Stimulated activated CD4-positive, alpha-beta T cell treated with anti-CD3 and anti-CD28 coated beads, Interleukin-15, amount 100 ng/mL, for 1 hour (primary cell): ENCODE data around the gene CDC42BPB.

Source experiments
- DNase-seq, 2 donors: peaks; one replicate each; pipeline ENCODE4 v3.0.0-alpha.2; 2020; ENCODE audit warnings: low read depth in 1 of 2, low spot score in 1 of 2

Gene CDC42BPB

DNA sequence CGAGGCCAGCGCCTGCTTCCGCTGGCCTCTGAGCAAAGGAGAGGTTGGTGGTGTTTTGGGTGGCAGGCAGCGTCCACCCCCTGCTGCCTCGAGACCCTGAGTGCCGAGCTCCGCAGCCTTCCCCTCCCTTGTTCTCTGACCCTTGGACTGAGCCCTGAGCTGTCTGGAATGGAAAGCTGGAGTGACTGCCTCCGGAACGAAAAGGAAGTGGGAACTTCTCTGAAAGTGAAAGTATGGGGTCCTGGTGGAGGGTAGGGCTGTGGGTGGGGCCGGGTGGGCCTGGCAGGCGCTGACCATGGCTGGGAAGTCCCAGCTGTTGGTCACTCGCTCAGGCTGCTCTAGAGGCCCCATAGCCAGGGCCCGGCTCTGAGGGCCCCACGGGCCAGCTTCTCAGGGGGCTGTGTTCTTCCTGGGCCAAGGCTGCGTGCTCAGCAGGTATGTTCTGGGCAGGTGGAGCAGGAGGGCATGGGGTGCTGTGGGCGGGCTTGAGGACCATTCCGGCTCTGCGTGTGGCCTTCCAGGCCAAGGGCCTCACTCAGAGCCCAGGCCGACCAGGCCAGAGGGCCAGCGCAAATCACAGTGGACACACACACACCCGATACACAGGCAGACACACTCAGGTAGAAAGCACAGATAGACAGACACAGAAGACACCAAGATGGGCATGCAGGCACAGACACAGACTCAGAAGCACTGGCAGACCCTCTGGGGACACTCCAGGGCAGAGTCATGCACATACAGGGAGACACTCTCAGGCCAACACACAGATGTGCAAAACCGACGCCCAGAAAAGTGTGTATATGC lies 37.3 kb upstream of the CDC42BPB start, which contains the start of gene EXOC3L4:
Gene EXOC3L4, plus strand, starts transcription at position 320 of the 804 bp plus-strand sequence. CDS start 5,495 bp downstream, outside the sequence.
- no peak for DNase-seq

DNA sequence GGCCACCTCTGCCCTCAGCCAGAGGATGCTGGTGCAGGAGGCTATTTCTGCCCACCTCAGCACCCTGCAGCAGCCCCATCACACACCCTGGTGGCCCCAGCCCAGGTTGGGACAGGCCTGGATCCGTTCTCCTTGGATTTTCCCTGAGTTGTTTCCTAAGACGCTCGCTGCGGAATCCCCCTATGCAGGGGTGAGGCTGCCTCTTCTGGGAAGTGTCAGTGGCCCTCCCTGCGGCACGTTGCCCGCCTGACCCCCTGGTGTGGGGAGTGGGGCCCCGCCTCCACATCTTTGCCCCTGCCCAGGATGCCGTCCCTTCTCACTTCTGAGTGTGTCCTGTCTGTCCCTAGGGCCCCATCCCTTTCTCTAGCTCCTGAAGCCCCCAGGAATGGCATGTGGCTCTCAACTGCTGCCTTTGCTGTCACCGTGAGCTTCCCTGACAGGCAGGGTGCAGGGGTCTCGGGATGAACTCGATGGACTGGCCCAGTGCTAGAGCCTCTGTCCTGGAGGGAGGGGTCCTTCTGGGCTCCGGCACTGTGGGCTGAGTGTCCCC lies 36.6 kb upstream of the CDC42BPB start:
- no peak for DNase-seq

- no peak for DNase-seq
Observed at GRCh38 chr14:103091883-103092222, 34.5 kb upstream of the CDC42BPB start.

GRCh38 chr14:103091041-103091882 lies 33.9 kb upstream of the CDC42BPB start:
- peak; percentile 57 to 76 for DNase-seq

DNA sequence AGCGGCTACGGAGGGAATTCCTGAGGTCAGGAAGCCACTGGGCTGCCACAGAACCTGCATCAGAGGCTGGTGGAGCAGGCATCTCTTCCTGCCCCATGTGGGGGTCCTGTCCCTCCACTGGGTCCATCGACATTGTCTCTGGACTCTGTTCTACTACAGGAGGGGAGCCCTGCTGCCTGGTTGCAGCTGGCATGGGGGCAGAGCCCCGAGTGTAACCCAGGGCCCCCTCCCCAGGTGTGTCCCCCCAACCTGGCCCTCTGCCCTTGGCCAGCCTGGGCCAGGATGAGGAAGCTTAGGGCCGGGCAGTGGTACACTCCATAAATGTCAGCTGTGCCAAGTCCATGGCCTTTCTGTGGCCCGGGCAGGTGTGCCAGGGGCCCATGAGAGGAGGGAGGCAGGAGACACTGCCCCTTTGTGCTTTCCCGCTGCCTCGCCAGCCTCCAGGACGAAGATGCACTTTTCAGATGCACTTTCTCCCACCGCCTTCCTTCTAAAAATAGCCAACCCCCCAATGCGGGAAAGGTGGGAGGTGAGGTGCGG lies 33.2 kb upstream of the CDC42BPB start:
- DNase-seq, result no peak

GRCh38 chr14:103089386-103090335 lies 32.3 kb upstream of the CDC42BPB start:
- no peak for DNase-seq

- no peak for DNase-seq
Observed at GRCh38 chr14:103088921-103089320, 31.6 kb upstream of the CDC42BPB start.

GRCh38 chr14:103087343-103087835 lies 30.0 kb upstream of the CDC42BPB start:
- no peak for DNase-seq

GRCh38 chr14:103086771-103087342 lies 29.5 kb upstream of the CDC42BPB start:
- no peak for DNase-seq

- DNase-seq, result no peak
Observed at GRCh38 chr14:103085106-103086091, 28.1 kb upstream of the CDC42BPB start.

- DNase-seq, result no peak
Observed at GRCh38 chr14:103084021-103084919, 26.9 kb upstream of the CDC42BPB start, which contains the start of gene LBHD2. Gene LBHD2, plus strand, starts transcription at chr14:103084210. Its CDS starts 1,803 bp downstream, at chr14:103086013.

DNA sequence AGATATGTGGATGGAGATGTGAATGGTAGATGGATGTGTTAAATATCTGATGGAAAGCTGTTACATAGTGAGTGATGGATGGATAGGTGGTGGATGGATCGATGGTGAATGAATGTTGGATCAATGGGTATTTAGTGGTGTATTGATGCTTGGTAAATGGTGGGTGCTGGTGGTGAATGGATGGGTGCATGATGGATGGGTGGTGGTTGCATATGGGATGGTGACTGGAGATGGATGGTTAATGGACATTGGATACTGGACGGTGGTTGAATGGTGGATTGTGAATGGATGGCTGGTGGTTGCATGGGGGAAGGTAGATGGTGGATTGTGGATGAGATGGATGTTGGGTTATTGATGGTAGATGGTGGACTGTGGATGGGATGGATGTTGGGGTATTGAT lies 24.6 kb upstream of the CDC42BPB start:
- no peak for DNase-seq

- DNase-seq, result no peak
Observed at GRCh38 chr14:103078860-103079587, 21.7 kb upstream of the CDC42BPB start.

DNA sequence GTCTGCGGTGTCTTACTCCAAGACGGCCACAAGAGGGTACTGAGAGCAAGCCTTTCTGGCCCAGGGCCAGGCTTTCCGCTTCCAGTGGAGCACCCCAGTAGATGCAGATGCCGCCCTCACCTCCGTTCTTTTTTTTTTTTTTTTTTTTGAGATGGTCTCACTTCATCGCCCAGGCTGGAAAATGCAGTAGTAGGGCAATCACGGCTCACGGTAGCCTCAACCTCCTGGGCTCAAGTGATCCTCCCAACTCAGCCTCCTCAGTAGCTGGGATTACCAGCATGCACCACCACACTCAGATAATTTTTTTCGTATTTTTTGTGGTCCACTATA lies 21.0 kb upstream of the CDC42BPB start:
- peak; percentile 44 to 49 for DNase-seq

DNA sequence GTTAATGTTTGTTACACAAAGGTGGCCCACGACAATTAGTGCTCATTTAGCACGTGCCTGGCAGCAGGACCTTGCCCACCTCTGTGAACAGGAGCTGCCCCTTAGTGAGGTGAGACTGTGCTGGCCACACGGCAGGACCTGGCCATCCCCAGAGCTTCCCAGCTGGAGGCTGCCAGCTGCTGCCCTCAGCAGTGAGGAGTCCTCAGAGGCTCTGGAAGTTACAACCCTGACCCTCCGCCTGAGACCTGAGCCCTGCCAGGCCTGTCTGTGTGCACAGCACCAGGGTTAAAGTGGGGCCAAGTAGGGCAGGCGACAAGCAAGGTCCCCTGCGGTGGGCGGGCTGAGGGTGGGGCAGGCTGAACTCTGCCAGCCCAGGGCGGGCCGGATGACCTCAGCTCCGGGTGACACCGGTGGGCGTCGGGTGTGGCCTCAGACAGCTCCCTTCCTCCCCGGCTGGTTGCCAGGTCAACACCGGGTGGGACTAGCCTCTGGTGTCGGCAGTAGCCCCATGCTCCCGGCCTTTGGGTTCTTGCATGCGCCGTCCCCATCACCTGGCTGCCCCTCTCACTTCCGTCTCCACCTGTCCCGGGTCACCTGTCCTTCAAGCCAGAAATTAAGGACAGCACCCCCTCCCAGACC lies 17.5 kb upstream of the CDC42BPB start:
- no peak for DNase-seq

DNA sequence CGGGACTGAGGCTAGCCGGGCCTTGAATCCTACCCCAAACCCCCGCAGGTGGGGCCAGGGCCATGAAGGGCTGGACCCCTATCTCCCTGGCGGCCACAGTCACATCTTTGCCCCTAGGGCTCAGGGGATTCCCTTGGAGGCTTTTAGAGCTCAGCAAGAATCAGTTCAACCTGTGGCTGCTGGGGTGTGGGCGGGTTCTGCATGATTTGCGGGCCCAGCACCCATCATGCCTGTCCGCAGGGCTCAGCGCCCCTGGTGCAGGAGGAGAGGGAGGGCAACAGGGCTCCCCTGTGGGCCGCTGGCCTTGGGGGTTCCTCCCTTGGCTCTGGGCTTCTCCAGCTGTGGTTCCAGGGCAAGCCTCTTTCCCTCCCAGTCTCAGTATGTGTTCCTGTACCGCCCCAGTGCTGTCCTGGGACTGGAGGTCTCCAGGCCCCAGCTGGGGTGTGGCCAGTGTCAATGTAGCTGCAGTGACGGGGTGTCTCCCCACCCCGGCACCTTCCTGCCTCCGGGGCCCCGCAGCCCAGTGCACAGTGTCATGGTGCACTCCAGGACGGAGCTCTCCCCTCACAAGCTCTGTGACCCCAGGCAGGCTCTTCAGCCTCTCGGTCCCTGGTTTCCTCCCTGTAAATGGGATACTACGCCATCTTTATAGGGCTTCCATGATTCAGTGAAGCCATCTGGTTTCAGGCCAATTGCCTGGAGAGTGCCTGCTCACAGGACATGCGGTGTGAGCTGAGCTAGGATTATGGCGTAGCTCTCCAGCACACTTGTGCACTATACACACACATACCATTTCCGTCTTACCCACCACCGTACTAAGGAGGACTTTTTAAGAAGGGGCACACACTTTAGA lies 16.8 kb upstream of the CDC42BPB start:
- no peak for DNase-seq
